KBM-7 (cell line): Measurements from ENCODE around the gene SLC6A6.

Experiments
- DNase-seq: peaks from one replicate; pipeline ENCODE4 v3.0.0-alpha.2; 2015
- in situ Hi-C: fragments of 300-500 bp; cut with MboI; formaldehyde crosslinking; loops from 2 replicates; pipeline ENCODE4 v1.14.3; 2020; ENCODE audit warnings: low sequenced_read_pairs, low pct_unique_long_range_greater_than_20kb, mixed read lengths

Gene SLC6A6

DNA sequence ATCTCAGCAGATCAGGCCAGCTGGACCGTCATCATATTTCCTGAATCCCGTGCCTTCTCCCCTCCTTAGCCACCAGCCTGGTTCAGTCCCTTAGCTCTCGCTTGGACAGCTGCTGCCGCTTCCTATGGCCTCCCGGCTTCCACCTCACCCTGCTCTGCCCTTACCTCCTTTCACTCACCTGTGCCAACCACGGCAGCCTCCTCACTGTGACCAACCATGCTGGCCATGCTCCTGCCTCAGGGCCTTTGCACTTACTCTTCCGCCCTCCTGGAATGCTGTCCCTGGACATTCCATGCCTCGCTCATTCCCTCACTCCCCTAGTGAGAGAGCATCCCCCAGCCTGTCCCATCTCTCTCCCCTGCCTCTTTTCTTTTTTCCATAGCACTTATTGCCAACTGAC, 118.6 kb downstream of the SLC6A6 start:
- DNase-seq, result no peak
- in situ Hi-C loops, result no loop called here

DNA sequence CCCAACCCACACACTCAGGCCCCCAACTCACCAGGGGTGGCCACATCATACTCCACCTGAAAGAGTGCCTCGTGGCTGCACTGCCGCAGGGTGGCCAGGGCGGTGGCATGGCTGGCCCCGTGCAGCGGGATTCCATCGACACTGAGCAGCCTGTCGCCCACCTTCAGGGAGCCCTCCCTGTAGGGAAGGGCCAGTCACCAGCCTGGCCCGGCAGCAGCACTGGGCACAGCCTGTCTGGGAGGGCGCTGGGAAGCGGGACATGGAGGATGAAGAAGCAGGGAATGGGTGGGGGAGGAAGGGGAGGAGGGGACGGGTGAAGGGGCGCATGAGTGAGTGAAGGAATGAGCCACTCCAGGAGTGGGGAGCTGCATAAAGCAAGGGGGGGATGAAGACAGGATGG, 119.2 kb downstream of the SLC6A6 start:
- in situ Hi-C loops, result no loop called here
- no peak for DNase-seq

GRCh38 chr3:14522129-14522691, 119.8 kb downstream of the SLC6A6 start:
- in situ Hi-C loops, result no loop called here
- DNase-seq, result no peak

GRCh38 chr3:14522768-14523167, 120.4 kb downstream of the SLC6A6 start:
- in situ Hi-C loops, result no loop called here

DNA sequence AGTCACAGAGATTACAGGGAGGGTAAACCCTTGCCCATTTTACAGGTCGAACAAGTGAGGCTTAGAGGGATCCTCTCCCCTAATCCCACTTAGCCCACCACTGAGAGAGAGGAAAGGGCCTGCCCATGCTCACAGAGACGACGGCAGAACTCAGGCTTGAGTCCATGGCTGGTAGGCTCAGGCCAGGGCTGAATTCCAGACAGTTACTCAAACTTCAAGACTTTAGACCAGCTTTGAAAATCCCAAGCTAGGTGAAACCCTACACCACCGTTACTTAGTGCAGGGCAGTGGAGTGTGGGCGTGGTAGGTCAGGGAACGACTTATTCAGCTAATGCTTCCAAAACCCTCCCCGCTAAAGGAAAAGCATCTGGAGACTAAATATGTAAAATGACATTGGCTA, 121.4 kb downstream of the SLC6A6 start:
- in situ Hi-C loops, result no loop called here
- DNase-seq, result no peak

More at GRCh38 chr3:14522768-14523167, 120.4 kb downstream of the SLC6A6 start:
- no peak for DNase-seq

DNA sequence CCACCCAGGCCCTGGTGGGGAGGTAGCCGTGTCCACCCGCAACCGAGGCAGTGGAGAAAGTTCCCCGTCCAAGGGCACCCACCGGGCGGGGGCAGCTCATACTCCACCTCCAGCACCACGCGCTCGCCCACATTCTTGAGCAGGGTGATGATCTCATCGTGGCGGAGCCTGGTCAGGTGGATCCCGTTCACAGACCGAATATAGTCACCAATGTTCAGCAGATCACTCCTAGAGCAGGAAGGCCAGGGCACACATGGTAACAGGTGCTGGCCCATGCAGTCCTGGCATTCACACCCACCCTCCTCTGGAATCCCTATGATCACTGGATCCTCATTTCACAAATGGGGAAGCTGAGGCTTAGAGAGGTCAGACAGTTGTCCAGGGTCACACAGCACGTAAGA, 121.9 kb downstream of the SLC6A6 start:
- no peak for DNase-seq
- in situ Hi-C loops, result no loop called here

GRCh38 chr3:14524920-14525660, 122.7 kb downstream of the SLC6A6 start:
- no peak for DNase-seq
- in situ Hi-C loops, result no loop called here

DNA sequence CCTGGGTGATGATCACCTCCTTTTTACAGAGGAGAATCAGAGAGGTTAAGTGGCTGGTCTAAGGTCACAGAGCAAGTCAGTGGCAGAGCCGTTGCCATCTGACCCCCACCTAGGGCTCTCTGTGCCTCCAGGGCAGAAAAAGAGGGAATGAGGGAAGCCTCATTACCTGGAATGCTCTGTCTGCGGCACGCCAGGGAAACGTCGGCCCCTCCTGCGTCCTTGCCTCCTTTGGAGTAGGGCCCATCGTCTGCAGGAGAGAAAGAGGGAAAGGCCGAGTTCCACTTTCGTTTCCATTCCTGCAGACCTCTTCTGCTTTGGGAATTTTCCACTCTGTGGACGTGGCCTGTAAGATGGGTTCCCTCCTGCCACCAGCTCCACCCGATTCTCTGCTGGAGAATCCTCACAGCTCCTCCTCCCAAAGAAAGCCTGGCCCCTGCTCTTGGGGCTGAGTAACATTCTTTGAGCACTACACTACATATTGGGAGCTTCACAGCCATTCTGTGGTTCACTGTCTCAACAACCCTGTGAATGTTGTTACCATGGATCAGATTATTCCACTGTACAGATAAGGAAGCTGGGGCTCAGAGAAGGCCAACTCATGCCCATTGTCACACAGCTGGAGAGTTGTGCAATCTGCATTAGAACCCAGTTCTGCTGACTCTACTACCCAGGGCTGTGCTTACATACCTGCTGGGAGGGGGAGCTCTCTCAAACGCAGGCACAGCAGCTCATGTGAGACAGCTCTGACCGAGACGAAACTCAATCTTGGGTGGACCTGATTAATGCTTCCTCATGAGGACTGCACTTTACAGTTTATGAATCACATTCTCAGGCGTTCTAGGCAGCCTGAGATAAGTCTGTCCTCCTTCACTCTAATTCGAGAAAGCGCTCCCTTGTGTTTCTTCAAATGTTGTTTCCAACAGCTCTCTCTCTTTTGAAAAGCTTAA, 123.6 kb downstream of the SLC6A6 start:
- in situ Hi-C loops, result no loop called here
- no peak for DNase-seq

GRCh38 chr3:14528081-14528480, 125.7 kb downstream of the SLC6A6 start:
- in situ Hi-C loops, result no loop called here
- DNase-seq, result no peak

DNA sequence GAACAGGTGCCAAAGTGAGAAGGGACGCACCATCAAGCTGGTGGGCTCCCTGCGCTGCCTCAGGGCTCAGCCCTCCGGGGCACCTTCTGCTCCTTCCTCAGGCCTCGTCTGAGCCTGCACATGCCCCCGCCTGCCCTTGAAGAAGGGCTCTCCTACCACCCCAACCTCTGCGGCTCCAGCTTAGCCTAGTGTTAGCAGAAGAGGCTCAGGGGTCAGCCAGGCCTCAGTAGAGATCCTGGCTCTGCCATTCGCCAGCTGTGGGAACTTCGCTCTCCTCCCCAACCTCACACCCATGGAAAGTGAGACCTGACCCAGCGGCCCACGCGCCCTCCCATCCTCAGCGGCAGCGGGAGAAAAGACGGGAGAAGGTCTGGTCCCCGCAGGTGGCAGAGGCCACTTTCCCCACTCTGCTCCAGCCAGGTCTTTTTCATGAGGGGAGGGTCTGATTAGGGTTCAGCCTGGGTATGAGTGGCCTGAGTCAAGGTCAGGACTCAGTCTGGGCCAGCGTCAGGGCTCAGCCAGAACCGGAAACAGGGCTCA, 129.5 kb downstream of the SLC6A6 start:
- DNase-seq, result no peak
- in situ Hi-C loops, result no loop called here

- in situ Hi-C loops, result no loop called here
- DNase-seq, result no peak
These were observed 130.5 kb downstream of the SLC6A6 start for GRCh38 chr3:14532691-14533456.

GRCh38 chr3:14533457-14533958, 131.1 kb downstream of the SLC6A6 start:
- DNase-seq, result no peak
- in situ Hi-C loops, result no loop called here

DNA sequence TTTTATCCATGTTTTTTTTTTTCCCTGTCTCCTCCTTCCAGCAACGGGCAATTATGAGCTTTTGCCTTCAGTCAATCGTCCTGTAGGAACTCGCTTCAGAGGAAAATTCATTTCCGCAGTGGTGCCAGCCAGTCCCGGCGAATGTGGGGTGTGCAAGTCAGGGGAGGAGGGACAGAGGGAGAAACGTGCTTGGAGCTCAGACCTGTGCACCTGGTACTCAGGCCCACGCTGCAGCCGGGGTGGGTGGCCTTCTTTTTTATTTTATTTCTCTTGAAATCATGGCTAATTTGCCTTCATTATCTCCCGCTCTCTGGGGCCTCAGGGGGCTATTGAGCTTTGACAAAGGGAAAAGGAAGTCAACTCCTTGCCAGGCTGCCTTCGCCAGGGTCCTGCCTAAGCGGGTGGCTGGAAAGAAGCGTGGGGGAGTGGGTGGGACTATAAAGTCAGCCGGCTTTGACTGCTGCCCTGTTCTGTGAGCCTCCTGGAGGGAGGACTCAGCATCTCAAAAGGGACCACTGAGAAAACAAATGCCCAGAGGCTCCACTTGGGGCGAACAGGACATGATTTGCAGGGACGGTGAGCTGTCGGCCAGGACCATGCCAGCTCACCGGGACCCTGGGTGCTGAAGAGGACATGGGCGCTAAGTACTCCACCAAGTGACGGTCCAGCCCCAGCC, 132.2 kb downstream of the SLC6A6 start:
- DNase-seq, result no peak
- in situ Hi-C loops, result no loop called here

DNA sequence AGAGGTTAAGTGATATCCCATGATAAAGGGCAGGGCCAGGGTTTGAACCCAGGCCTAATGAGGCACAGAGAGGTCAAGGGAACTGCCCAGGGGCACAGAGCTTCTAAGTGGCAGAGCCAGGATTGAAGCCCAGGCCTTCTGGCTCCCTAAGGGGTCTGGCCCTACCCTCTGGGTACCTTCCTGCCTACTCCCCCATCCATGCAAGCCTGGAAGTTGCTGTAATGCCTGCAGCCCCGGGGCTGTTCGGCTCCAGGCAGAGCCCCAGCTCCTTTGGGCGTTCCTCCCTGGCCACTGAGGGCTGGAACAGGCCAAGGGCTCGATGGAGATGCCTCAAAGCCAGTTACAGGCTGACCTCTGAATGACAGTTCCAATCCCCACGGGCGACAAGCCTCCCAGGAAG, 133.2 kb downstream of the SLC6A6 start:
- DNase-seq, result no peak
- in situ Hi-C loops, result no loop called here

GRCh38 chr3:14536055-14536815, 133.8 kb downstream of the SLC6A6 start:
- DNase-seq, result no peak
- in situ Hi-C loops, result no loop called here

GRCh38 chr3:14536837-14537589, 134.6 kb downstream of the SLC6A6 start:
- in situ Hi-C loops, result no loop called here
- DNase-seq, result no peak
